Panc1 (cell line): ENCODE results near the gene ARL5C.

Experiments used
- CTCF ChIP-seq: fragments of 450-650 bp; IDR thresholded peaks from 2 replicates; pipeline ENCODE4 v1.5.1; 2017; ENCODE audit warnings: mild to moderate bottlenecking
- REST ChIP-seq, 2 experiments: IDR thresholded peaks; 2 replicates each; pipeline ENCODE4 v1.6.1; 2011 to 2012; ENCODE audit warnings: low read depth in 2 of 2, control low read depth in 1 of 2, low read length in 1 of 2, mild to moderate bottlenecking in 1 of 2, moderate library complexity in 1 of 2; ENCODE audit not compliant: insufficient read depth in 1 of 2
- SIN3A ChIP-seq: IDR thresholded peaks from 2 replicates; pipeline ENCODE4 v1.6.1; 2012; ENCODE audit warnings: low read depth, mild to moderate bottlenecking, low read length, moderate library complexity, borderline replicate concordance; ENCODE audit not compliant: insufficient read depth

GRCh38 chr17:39108461-39109375 lies 57.2 kb downstream of the ARL5C start:
- TF ChIP-seq SIN3A (no peak), CTCF (no peak), REST (IDR thresholded peaks at IDR 0.05; ENCODE audit: insufficient read depth in 1 of 2, low read depth in 2 of 2, low read length in 1 of 2) (no peak)
